ENCODE results near the gene HPN. TPM values are rescaled to one million over a fixed set of nuclear protein-coding genes. Genes with fewer than 3 reads are reported as not detected.

The HPN gene
- total and polyA plus RNA-seq, 2 of the 13 experiments (the other 11 are each of a cell fraction or from before 2014, with no cell fraction given): 46.7 to 261 TPM

GRCh38 chr19:35027009-35027408, 14.5 kb upstream of the HPN start:
- intact Hi-C loops (cut with micrococcal nuclease; ENCODE audit: unreplicated experiment): no loop called here
- H3K27ac ChIP-seq (ENCODE audit: extremely low read length, insufficient read depth, low read length): no peak overlapping the region
- no peak overlapping the region for H3K4me2 ChIP-seq (ENCODE audit: low read depth, low read length)
- ChIA-PET POLR2A (interaction anchor here (1.2 to 1.7 kb wide), 2 partner anchors 11 to 21 kb away, joined by 4 to 5 read pairs; no protein-coding TSS in a partner anchor), CTCF (ENCODE audit: low intra/inter-chr PET ratio, low total read pairs) (no interaction called here)
- ATAC-seq (no peak), DNase-seq (ENCODE audit: low spot score) (no peak), FAIRE-seq (no peak)
- TF ChIP-seq ZNF432 (CRISPR knock-in tag; IDR thresholded peaks at IDR 0.05; ENCODE audit: borderline replicate concordance): no peak
- peak; percentile 70 for TF ChIP-seq ZNF121 (CRISPR knock-in tag; IDR thresholded peaks at IDR 0.05)
- TF ChIP-seq ERF (CRISPR knock-in tag; IDR thresholded peaks at IDR 0.05): no peak
- no peak overlapping the region for H3K9ac ChIP-seq (ENCODE audit: insufficient read depth, low read depth, low read length)
- no peaks in the 10 kb centered on the region for H3K79me2 ChIP-seq (ENCODE audit: insufficient read depth, low read length)
- WGBS (ENCODE audit: low lambda C conversion rate): over 99% methylated on average over 8 of the region's 8 CpGs
- H3K4me3 ChIP-seq (replicated peaks in 1 of 3; ENCODE audit: insufficient read depth in 1 of 3, low read depth in 2 of 3, low read length in 3 of 3): no peak overlapping the region
- no peaks in the 10 kb centered on the region for H3K9me3 ChIP-seq (ENCODE audit: low read length)
- peaks cover 34% of the 10 kb centered on the region for H3K4me1 ChIP-seq (ENCODE audit: insufficient read depth, low read length)
- H4K20me1 ChIP-seq (ENCODE audit: insufficient read depth, low read length): 0 out of 2 replicates have a peak, but pooled peaks cover 5% of the 10 kb centered on the region
- peaks cover 0 to 4% of the 10 kb centered on the region in 2 experiments; a peak in 1 of 5 replicates for H3K27me3 ChIP-seq (ENCODE audit: control insufficient read depth in 1 of 2, insufficient read depth in 2 of 2, low read length in 2 of 2)
- in situ Hi-C loops (cut with HindIII; ENCODE audit: extremely low pct_ligation_motif_present, low pct_unique_long_range_greater_than_20kb): no loop called here
- peaks cover 13 to 52% of the 10 kb centered on the region in 2 experiments for H3K36me3 ChIP-seq (replicated peaks in 1 of 2; ENCODE audit: control insufficient read depth in 1 of 2, insufficient read depth in 2 of 2, low read length in 2 of 2)
- no peak overlapping the region for H2AFZ ChIP-seq (ENCODE audit: low read length)
- no TSS peak for BruUV-seq (replicated peaks)

GRCh38 chr19:35027851-35028599, 13.5 kb upstream of the HPN start:
- Histone ChIP-seq H3K27me3 (ENCODE audit: control insufficient read depth in 1 of 2, insufficient read depth in 2 of 2, low read length in 2 of 2) (peaks cover 0 to 4% of the 10 kb centered on the region in 2 experiments; a peak in 1 of 5 replicates), H3K9me3 (ENCODE audit: low read length) (no peaks in the 10 kb centered on the region), H4K20me1 (ENCODE audit: insufficient read depth, low read length) (no peaks in the 10 kb centered on the region), H3K79me2 (ENCODE audit: insufficient read depth, low read length) (no peaks in the 10 kb centered on the region), H2AFZ (ENCODE audit: low read length) (no peak overlapping the region), H3K9ac (ENCODE audit: insufficient read depth, low read depth, low read length) (no peak overlapping the region), H3K36me3 (replicated peaks in 1 of 2; ENCODE audit: control insufficient read depth in 1 of 2, insufficient read depth in 2 of 2, low read length in 2 of 2) (peaks cover 13 to 42% of the 10 kb centered on the region in 2 experiments), H3K4me3 (replicated peaks in 1 of 3; ENCODE audit: insufficient read depth in 1 of 3, low read depth in 2 of 3, low read length in 3 of 3) (no peak overlapping the region), H3K4me1 (ENCODE audit: insufficient read depth, low read length) (peaks cover 38% of the 10 kb centered on the region), H3K27ac (ENCODE audit: extremely low read length, insufficient read depth, low read length) (no peak overlapping the region), H3K4me2 (ENCODE audit: low read depth, low read length) (no peak overlapping the region)
- in situ Hi-C loops (cut with HindIII; ENCODE audit: extremely low pct_ligation_motif_present, low pct_unique_long_range_greater_than_20kb): no loop called here
- intact Hi-C loops (cut with micrococcal nuclease; ENCODE audit: unreplicated experiment): no loop called here
- CTCF ChIA-PET (ENCODE audit: low intra/inter-chr PET ratio, low total read pairs): no interaction called here
- FAIRE-seq: no peak
- ATAC-seq: no peak
- POLR2A ChIA-PET: interaction anchor here (0.8 to 1.7 kb wide), 2 partner anchors 13 to 22 kb away, joined by 3 to 5 read pairs; partner anchors contain the start of gene HPN
- DNase-seq (ENCODE audit: low spot score): no peak
- 90% methylated on average over 5 of the region's 7 CpGs for WGBS (ENCODE audit: low lambda C conversion rate)
- no TSS peak for BruUV-seq (replicated peaks)
- TF ChIP-seq POLR2A (IDR thresholded peaks at IDR 0.05; ENCODE audit: insufficient read depth in 1 of 2, low read depth in 2 of 2, low read length in 2 of 2): peak in 1 of 2 experiments; percentile 19; a peak in 1 of 4 replicates
- peak; percentile 71 for TF ChIP-seq AGO2 (optimal IDR thresholded peaks at IDR 0.05; ENCODE audit: low read depth, low read length)
- 0 out of 2 replicates have a peak, but pooled peaks have one; percentile 5 for TF ChIP-seq RCOR2 (CRISPR knock-in tag; IDR thresholded peaks at IDR 0.05)
- TF ChIP-seq ZMYM2 (CRISPR knock-in tag; IDR thresholded peaks at IDR 0.05): peak; percentile 66
- TF ChIP-seq CHD4 (IDR thresholded peaks at IDR 0.05; ENCODE audit: borderline replicate concordance, low read length): peak; percentile 71; the same call in 1 of the 2 replicates
- TF ChIP-seq SRF (IDR thresholded peaks at IDR 0.05; ENCODE audit: low read depth, low read length): no peak
- TF ChIP-seq ZSCAN22 (CRISPR knock-in tag; IDR thresholded peaks at IDR 0.05): no peak
- peak; percentile 51; the same call in 1 of the 2 replicates for TF ChIP-seq ZMYM3 (CRISPR knock-in tag; IDR thresholded peaks at IDR 0.05)
- TF ChIP-seq ZNF629 (CRISPR knock-in tag; conservative IDR thresholded peaks at IDR 0.05): peak; percentile 98
- TF ChIP-seq RBM22 (optimal IDR thresholded peaks at IDR 0.05; ENCODE audit: low read length): peak; percentile 69
- TF ChIP-seq ZC3H13 (CRISPR knock-in tag; IDR thresholded peaks at IDR 0.05): peak; percentile 42; the same call in 1 of the 2 replicates
- TF ChIP-seq POLR2G (IDR thresholded peaks at IDR 0.05; ENCODE audit: low read depth, low read length): 0 out of 2 replicates have a peak, but pooled peaks have one; percentile 24
- TF ChIP-seq HDAC2 (CRISPR knock-in tag; IDR thresholded peaks at IDR 0.05): peak; percentile 21; the same call in 1 of the 2 replicates
- TF ChIP-seq TCF7L2 (IDR thresholded peaks at IDR 0.05; ENCODE audit: low read depth, low read length): no peak
